Activated naive CD4-positive, alpha-beta T cell treated with anti-CD3 and anti-CD28 coated beads, Interleukin-2, amount 50 U/mL, for 24 hours (primary cell): Measurements from ENCODE around the gene SBNO1.

Experiments
- H3K27ac Mint-ChIP-seq: one replicate; pipeline ENCODE4 v1.8.0; 2021; ENCODE audit warnings: mild to moderate bottlenecking, mixed read lengths
- H3K27me3 Mint-ChIP-seq: one replicate; pipeline ENCODE4 v1.8.0; 2021; ENCODE audit warnings: mixed read lengths
- H3K36me3 Mint-ChIP-seq: one replicate; pipeline ENCODE4 v1.8.0; 2021; ENCODE audit warnings: mixed read lengths
- H3K4me1 Mint-ChIP-seq: one replicate; pipeline ENCODE4 v1.8.0; 2021; ENCODE audit warnings: mixed read lengths
- H3K4me3 Mint-ChIP-seq: one replicate; pipeline ENCODE4 v1.8.0; 2021; ENCODE audit warnings: mild to moderate bottlenecking, mixed read lengths
- H3K9me3 Mint-ChIP-seq: one replicate; pipeline ENCODE4 v1.8.0; 2021; ENCODE audit warnings: mixed read lengths

SBNO1 gene

DNA sequence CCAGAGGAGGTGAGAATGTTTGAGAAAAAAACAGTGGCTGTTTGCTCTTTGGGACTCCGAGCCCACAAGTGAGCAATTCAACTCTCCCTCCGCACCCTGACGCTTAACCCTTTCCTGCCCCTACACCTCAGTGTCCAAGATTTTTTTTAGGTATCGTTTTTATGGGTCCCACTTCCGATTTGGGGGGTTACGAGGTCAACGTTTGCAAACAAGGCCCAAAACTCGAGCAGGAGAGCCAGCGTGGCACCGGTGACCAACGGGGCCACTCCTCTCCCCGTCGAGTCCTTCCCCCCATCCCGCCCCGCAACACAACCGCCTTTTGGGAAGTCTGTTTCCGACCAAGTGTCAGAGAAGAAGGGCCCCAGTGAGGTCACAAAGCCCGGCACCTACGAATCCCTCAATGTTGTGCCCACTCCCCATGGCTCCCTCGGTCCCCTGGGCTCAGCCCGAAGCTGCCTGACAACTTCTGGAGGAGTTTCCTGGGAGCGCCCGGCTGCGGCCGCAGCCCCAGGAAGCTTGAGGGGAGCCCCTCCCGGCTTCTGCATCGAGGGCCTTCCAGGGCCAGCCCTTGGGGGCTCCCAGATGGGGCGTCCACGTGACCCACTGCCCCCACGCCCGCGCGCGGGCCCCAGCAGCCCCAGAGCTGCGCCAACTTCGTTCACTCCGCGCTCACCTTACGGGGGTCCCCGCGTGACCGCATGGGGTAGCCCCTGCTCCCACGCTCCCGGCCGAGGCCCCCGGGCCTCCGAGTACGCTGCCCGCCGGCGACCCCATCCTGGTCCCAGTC lies 94.2 kb downstream of the SBNO1 start:
- H3K27ac Mint-ChIP-seq: peak overlapping the region; percentile 62
- no peaks in the 10 kb centered on the region for H3K36me3 Mint-ChIP-seq
- peaks cover 20% of the 10 kb centered on the region for H3K4me1 Mint-ChIP-seq
- peak overlapping the region; percentile 84 for H3K4me3 Mint-ChIP-seq
- H3K9me3 Mint-ChIP-seq: no peaks in the 10 kb centered on the region
- H3K27me3 Mint-ChIP-seq: no peaks in the 10 kb centered on the region

DNA sequence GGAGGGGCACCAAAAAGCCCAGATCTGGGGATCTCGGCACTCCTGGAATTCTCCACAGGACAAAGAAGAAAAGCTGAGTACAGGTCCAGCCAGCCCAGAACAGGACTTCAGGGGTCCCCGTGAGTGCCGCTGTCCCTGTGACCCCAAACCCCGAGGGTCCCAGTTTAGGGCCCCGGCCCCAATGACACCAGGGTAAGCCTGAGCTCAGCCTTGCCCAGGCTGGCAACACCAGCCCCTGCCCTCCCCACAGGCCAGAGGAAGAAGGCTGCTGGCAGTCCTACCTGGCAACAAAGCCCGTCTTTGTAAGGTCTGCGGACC lies 94.8 kb downstream of the SBNO1 start:
- peaks cover 20% of the 10 kb centered on the region for H3K4me1 Mint-ChIP-seq
- H3K36me3 Mint-ChIP-seq: no peaks in the 10 kb centered on the region
- H3K4me3 Mint-ChIP-seq: peak overlapping the region; percentile 84
- H3K27me3 Mint-ChIP-seq: no peaks in the 10 kb centered on the region
- H3K27ac Mint-ChIP-seq: peak overlapping the region; percentile 62
- no peaks in the 10 kb centered on the region for H3K9me3 Mint-ChIP-seq

DNA sequence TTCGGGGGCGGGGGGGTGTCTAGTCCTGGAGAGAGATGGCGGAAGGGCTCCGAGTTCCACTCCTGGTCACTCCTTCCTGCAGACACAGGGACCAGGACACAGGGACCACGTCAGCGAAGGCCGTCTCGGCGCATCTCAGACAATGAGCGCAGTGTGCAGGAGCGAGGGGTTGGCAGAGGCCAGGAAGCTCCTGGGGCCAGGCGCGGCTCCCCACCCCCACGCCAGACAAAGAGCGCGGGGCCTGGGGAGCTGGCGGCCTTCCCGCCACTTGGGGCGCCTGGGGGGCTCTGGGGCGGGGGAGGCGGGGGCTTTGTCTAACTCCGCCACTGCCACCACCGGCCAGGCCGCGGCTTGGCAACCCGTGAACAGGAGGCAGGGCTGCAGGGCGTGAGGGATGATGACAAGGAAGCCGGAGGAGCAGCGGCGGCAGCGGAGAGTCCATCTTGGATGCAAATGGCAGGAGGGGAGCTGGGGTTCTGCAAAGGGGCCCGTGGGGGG lies 95.2 kb downstream of the SBNO1 start:
- Mint-ChIP-seq H3K4me3 (peak overlapping the region; percentile 84), H3K27me3 (no peaks in the 10 kb centered on the region), H3K4me1 (peaks cover 20% of the 10 kb centered on the region), H3K9me3 (no peaks in the 10 kb centered on the region), H3K36me3 (no peaks in the 10 kb centered on the region), H3K27ac (no peak overlapping the region)

DNA sequence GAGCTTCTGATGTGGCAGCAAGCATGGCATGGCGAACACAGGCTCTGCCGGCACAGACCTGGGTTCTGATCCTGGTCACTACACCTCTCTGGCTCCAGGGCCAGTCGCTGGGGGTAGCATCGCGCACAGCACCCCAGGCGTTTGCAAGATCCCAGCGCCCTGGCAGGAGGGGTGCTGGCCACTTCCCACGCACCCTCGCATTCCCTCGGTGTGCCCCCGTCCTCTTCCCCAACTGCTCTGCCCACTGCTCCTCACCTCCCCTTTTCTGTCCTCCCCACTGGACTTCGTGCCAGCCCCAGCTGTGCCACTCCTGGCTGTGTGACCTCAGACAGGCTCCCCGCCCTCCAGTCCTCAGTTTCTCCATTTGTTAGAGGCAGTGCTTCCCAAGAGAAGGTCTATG lies 95.8 kb downstream of the SBNO1 start:
- Mint-ChIP-seq H3K4me3 (peak overlapping the region; percentile 84), H3K36me3 (no peaks in the 10 kb centered on the region), H3K9me3 (no peaks in the 10 kb centered on the region), H3K27me3 (no peaks in the 10 kb centered on the region), H3K27ac (peak overlapping the region; percentile 76), H3K4me1 (peaks cover 20% of the 10 kb centered on the region)

DNA sequence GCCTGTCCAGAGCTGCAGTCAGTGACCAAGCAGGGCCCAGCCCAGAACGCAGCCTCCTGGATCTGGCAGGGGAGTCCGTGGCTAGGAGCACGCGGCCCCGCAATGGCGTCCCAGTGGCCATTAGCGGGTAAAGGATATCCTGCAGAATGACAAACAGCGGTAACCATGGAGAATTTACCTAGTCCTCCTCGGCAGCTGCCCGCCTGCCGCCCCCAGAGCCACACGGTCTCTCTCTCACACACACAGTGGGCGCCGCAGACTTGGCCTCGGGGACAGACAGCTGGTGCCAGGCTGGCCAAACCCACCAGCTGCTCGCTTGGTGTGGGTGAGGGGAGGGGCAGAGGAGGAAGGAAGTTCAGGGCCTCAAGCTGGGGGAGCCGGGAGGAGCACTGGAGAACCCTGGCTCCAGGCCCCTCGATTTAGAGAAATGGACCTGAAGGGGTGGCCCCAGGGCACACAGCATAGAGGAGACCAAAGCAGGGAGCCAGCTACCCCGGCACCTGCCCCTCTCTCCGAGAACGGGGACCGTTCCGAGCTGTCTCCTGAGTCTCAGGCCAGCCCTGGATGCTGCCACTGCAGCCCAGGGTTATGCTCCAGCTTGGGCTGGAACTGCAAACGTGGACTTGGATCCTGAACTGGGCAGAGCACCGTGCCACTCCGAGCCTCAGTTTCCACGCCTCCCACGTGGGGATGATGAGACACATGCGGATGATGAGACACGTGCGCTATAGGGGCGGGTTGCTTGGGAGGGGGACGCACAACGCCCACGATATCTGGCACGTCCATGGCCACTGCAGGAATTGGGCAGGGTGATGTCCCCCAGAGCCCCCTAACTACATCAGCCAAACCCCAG lies 96.4 kb downstream of the SBNO1 start:
- Mint-ChIP-seq H3K4me1 (peaks cover 20% of the 10 kb centered on the region), H3K9me3 (no peaks in the 10 kb centered on the region), H3K27ac (no peak overlapping the region), H3K4me3 (peak overlapping the region; percentile 84), H3K27me3 (no peaks in the 10 kb centered on the region), H3K36me3 (no peaks in the 10 kb centered on the region)

DNA sequence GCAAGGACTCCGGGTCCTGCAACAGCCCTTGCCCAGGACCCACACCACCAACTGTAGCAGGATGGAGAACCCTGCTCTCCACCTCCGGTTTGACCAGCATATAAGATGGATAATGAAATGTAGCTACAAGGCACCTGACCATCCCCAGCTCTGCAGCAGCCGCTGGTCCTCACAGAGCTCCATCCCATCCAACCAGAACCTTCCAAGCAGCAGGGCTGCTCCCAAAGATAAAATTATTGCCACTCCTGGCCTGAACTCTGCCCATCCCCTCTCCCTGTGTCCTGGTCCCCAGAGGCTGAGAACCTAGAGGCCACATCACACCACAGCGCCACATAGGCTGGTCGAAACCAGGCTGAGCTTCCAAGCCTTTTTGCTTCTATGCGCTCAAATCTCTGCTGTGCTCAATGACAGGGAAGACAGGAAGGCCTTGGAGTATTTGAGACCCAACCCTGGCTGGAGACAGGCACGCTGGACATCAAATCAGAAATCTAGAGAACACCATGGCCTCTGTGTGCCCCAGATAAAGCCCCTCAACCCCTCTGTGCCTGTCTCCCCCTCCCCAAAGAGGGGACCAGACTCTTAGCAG lies 97.2 kb downstream of the SBNO1 start:
- H3K4me3 Mint-ChIP-seq: no peak overlapping the region
- H3K27me3 Mint-ChIP-seq: no peaks in the 10 kb centered on the region
- no peak overlapping the region for H3K27ac Mint-ChIP-seq
- H3K9me3 Mint-ChIP-seq: no peaks in the 10 kb centered on the region
- H3K4me1 Mint-ChIP-seq: peaks cover 20% of the 10 kb centered on the region
- H3K36me3 Mint-ChIP-seq: no peaks in the 10 kb centered on the region

DNA sequence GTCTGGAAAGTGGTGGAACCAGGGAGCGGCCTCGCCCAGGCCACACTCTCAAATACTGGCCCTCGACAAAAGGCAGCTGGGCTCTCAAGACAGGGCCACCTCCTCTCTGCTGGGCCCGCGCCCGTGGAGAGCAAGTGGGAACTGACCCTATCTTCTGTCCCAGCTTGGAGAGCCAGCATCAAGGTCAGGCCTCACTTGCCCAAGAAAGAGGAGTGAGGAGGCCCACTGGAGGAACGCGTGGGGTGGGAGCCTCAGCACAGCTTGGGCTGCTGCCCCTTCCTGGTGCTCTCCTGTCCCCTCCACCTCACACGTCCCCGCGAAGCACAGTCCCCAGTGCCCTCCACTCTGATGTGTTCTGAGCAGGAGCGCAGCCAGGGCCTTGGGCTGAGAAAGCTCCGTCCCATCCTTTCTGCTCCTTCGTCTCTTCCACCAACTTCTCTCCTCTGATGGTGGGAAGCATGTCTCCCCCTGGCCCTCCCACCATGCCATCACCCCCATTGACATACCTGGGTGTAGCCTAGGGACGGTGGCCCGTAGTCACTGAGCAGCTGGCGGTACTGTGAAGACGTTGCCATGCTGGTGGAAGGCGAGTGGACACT lies 97.9 kb downstream of the SBNO1 start:
- Mint-ChIP-seq H3K27ac (peak overlapping the region; percentile 46), H3K36me3 (no peaks in the 10 kb centered on the region), H3K9me3 (no peaks in the 10 kb centered on the region), H3K27me3 (no peaks in the 10 kb centered on the region), H3K4me3 (no peak overlapping the region), H3K4me1 (peaks cover 20% of the 10 kb centered on the region)

DNA sequence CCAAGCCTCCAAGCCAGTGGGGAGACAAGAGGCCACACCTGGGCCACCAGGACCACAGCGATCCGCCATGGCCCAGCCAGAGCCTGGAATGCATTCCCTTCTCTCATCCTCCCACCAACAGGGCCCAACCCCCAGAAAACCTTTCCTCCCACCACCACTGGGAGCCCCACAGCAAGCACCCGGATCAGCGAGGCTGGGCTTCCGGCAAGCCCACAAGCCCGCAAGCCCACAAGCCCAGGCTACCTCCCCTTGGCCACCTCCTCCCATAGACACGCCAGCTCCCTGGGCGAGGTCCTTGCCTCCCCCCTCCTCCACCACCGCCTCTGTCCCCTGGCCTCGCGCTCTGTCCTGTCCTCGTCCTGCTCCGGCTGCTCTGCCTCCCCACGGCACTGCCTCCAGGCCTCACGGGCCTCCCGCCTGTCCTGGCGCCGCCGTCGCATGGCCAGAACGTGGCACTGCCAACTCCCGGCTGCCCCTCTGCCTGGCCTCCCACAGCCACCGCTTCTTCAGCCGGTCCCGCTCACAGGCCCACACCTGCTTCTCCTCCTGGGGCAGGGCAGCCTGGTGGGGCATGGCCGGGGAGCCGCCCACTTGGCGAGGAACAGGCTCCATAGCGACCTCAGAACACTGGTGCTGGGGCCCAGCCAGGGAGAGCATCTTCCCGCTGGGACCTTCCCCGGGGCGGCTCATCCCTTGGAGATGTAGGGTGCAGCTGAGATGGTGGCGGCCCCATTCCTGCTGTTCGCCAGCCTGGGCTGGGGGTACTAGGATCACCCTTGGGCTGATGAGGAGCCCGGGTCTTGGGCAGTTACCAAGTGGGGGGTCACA lies 98.6 kb downstream of the SBNO1 start:
- no peak overlapping the region for H3K27ac Mint-ChIP-seq
- peaks cover 20% of the 10 kb centered on the region for H3K4me1 Mint-ChIP-seq
- H3K4me3 Mint-ChIP-seq: no peak overlapping the region
- no peaks in the 10 kb centered on the region for H3K9me3 Mint-ChIP-seq
- H3K36me3 Mint-ChIP-seq: no peaks in the 10 kb centered on the region
- no peaks in the 10 kb centered on the region for H3K27me3 Mint-ChIP-seq

DNA sequence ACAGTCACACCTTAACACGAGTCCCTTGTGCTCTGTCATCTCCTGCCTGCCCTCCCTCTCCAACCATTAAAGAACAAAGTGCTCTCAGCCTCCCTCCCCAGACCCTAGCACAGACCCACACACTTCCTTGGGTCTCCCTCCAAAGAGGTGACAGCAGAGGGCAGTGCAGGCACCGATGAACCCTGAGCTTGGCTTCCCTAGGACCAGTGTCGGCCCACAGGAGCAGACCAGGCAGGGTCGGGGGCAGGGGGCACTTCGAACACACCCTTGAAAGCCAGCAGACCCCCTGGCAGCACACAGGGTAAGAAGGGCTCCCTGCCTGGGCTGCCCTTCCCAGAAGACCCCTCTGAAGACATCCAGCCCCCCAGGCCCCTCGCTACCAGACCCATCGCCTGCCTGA lies 100.0 kb downstream of the SBNO1 start:
- H3K4me3 Mint-ChIP-seq: no peak overlapping the region
- no peaks in the 10 kb centered on the region for H3K9me3 Mint-ChIP-seq
- peak overlapping the region; percentile 4 for H3K27ac Mint-ChIP-seq
- H3K4me1 Mint-ChIP-seq: peaks cover 12% of the 10 kb centered on the region
- H3K27me3 Mint-ChIP-seq: no peaks in the 10 kb centered on the region
- peaks cover 5% of the 10 kb centered on the region for H3K36me3 Mint-ChIP-seq

DNA sequence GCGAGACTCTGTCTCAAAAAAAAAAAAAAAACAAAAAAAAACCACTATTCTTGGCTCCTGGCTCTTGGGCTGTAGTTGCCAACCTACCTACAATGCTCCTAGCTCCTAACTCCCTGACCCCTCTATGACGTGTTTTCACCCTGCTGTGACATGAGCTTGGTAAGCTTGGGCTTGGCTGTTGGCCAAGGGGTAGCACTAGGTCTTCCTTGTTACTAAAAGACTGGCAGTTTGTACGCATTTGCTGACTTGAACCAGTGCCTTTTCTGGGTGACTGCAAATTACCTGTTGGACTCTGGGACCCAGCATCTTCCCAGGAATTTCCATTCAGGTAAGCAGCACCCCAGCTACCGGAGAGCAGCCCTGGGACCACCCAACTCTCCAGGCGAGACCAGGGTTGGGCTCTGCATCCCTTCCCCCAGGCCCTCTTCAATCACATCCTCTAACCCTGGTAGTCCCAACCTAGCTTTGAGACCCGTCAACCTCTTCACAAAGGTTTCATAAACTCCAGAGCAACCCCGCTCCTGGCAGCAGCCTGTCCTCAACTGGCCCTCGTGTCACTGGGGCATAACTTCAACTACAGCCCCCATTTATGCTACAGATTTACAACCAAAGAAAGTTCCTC lies 101.3 kb downstream of the SBNO1 start:
- peaks cover 5% of the 10 kb centered on the region for H3K36me3 Mint-ChIP-seq
- no peaks in the 10 kb centered on the region for H3K9me3 Mint-ChIP-seq
- no peaks in the 10 kb centered on the region for H3K27me3 Mint-ChIP-seq
- H3K4me1 Mint-ChIP-seq: peaks cover 7% of the 10 kb centered on the region
- no peak overlapping the region for H3K4me3 Mint-ChIP-seq
- H3K27ac Mint-ChIP-seq: no peak overlapping the region

DNA sequence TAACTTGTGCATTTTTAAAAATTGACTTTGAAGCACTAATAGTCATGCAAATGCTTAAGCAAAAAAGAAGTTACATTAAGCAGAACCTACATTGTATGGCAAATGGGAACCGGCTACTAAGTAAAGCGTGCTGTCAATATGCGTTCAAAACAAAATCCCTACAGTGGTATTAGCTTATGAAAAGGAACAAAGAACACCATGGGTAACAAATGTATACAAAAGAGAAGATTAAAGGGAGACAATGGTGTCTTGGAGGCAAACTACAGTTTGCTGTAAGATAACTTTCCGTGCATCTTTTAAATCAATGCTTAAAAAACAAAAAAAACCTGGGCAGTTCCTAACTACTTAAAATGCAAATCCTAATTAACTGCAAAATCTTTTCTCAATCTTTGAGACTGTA lies 103.5 kb downstream of the SBNO1 start:
- no peaks in the 10 kb centered on the region for H3K27me3 Mint-ChIP-seq
- no peaks in the 10 kb centered on the region for H3K9me3 Mint-ChIP-seq
- peak overlapping the region; percentile 59 for H3K27ac Mint-ChIP-seq
- H3K36me3 Mint-ChIP-seq: peaks cover 6% of the 10 kb centered on the region
- no peak overlapping the region for H3K4me3 Mint-ChIP-seq
- peaks cover 6% of the 10 kb centered on the region for H3K4me1 Mint-ChIP-seq

DNA sequence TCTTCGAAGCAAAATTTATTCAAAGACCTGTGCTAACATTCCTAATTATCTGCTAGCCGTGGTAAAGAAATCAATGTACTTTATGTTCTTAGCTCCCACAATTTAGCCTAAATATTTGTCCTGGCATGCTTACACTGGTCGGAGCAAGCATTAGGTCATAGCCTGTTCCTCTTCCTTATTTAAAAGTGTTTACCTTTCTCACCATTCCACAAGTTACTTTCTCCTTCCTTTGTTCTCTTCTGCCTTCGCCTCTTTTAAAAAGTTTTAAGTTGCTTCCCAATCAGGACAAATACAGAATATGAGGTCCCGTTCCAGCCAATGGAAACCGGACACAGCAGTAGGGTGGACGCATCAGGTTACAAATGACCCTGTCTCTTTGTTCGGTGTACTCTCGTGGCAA lies 104.6 kb downstream of the SBNO1 start:
- peaks cover 7% of the 10 kb centered on the region for H3K4me1 Mint-ChIP-seq
- peak overlapping the region; percentile 77 for H3K27ac Mint-ChIP-seq
- H3K36me3 Mint-ChIP-seq: peaks cover 6% of the 10 kb centered on the region
- H3K27me3 Mint-ChIP-seq: no peaks in the 10 kb centered on the region
- no peaks in the 10 kb centered on the region for H3K9me3 Mint-ChIP-seq
- H3K4me3 Mint-ChIP-seq: no peak overlapping the region

DNA sequence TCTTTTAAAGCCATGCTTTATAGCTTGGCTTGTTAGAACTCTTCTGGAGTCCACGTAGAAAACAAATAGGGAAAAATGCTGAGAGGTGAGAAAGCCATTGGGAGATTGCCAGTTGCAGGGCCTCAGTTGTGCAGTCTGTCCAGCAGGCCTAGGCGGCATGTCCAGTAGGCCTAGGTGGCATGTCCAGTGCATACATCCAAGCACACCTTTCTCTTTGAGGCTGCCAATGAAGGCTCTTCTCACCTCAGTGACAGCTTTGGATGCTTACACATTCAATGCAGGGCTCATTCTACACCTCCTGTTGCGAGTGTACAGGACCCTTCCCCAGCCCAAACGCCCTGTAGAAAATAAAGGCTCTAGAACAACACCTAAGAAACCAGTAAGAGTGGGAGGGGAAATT lies 106.1 kb downstream of the SBNO1 start:
- Mint-ChIP-seq H3K4me1 (peaks cover 14% of the 10 kb centered on the region), H3K27me3 (no peaks in the 10 kb centered on the region), H3K9me3 (no peaks in the 10 kb centered on the region), H3K4me3 (no peak overlapping the region), H3K27ac (no peak overlapping the region), H3K36me3 (peaks cover 6% of the 10 kb centered on the region)

DNA sequence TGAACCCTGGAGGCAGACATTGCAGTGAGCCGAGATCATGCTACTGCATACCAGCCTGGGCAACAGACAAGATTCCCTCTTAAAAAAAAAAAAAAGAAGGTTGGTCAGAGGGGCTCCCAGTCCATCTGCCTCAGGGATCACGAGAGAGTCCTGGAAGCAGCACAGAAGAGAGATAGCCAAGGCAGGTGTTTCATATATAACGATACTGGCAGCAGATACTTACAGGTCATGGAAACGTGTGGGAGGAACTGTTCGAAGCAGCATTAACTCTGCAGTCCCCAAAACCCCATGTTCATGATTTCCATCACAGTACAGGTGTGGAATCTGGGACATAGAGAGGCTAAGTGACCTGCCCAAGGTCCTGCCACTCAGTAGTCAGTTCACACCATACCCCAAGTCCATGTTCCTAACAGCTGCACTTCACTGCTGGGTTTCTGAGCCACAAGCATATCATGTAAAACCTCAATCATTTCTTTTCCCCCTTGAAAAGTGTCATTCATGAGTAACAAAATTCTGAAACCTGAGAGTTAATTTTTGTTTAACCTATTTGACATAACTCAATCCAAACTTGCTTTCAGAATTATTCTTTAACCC lies 109.7 kb downstream of the SBNO1 start:
- Mint-ChIP-seq H3K36me3 (peaks cover 6% of the 10 kb centered on the region), H3K9me3 (no peaks in the 10 kb centered on the region), H3K4me3 (no peak overlapping the region), H3K4me1 (peaks cover 39% of the 10 kb centered on the region), H3K27me3 (no peaks in the 10 kb centered on the region), H3K27ac (peak overlapping the region; percentile 71)
